ENCODE measurements around the gene PLA2G4D.

The PLA2G4D gene

DNA sequence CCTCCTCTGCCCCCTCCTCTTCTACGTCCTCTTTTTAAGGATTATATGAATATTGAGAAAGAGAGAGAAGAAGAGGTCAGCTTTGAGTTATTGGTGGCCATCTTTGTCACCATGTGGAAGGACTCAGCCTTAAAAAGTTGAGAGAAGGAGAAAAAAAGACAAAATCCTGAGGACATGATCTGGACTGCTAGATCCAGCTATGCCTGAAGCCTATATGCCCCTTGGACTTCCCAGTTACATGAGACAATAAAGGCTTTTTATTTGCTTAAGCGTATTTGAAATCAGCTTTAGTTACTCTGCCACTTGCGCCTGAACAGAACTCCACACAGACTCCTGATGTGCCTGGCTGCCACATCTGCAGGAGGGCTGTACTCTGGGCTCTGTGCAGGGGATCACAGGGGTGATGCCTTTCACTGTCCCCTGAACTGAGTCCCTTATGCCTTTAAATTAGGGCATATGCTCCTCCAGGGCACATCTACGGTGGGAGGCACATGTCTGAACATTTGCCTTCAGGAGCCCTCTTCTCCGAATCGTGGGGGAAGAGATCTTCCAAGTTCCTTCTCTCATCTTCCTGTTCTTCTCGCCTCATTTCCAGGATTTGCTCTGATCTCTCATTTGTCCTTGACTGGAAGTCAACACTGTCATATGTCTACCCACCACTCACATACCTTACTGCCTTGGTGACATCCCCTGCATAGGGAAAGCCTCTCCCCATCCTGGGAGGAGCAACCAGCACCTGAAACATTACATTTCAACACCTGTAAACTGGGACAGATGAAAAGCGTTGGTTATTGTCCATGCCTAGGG, 59.5 kb downstream of the PLA2G4D start:
- DNase-seq (ENCODE audit: low read depth), result no peak
- TF ChIP-seq, protein P1, sequence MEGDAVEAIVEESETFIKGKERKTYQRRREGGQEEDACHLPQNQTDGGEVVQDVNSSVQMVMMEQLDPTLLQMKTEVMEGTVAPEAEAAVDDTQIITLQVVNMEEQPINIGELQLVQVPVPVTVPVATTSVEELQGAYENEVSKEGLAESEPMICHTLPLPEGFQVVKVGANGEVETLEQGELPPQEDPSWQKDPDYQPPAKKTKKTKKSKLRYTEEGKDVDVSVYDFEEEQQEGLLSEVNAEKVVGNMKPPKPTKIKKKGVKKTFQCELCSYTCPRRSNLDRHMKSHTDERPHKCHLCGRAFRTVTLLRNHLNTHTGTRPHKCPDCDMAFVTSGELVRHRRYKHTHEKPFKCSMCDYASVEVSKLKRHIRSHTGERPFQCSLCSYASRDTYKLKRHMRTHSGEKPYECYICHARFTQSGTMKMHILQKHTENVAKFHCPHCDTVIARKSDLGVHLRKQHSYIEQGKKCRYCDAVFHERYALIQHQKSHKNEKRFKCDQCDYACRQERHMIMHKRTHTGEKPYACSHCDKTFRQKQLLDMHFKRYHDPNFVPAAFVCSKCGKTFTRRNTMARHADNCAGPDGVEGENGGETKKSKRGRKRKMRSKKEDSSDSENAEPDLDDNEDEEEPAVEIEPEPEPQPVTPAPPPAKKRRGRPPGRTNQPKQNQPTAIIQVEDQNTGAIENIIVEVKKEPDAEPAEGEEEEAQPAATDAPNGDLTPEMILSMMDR (conservative IDR thresholded peaks at IDR 0.05; ENCODE audit: low read depth, low read length), result no peak
- H3K4me3 ChIP-seq (ENCODE audit: low read length), result no peak overlapping the region

DNA sequence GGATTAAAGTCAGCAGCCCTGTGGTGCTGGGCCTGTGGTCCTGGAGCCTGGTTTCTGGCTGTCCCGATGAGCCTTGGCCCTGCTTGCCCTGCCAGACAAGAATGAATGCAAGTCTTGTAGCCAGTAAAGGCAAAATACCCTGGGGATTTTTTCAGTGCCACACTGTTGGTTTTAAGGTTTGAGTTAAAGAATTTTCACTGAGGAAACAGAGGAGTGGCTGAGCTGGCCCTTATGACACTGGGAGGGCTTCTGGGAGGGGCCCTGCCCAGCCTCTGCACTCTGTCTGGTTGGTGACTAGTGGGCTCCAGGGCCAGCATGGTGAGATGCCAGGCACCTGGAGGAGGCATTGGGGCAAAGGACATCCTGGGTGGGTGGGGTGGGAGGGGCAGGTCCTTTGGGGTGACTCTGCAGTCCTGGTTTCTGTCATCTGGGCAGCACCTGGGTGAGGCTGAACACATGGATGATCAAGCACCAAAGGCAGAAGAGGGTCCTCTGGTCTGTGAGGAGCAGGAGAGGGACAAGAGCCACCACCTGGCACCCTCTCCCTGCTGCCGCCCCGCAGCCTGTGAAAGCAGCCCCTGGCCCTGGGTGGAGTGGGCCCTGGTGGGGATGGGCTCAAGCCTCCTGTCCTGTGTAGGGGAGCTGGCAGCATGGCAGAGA, 61.0 kb downstream of the PLA2G4D start:
- no peak overlapping the region for H3K4me3 ChIP-seq (ENCODE audit: low read length)
- no peak for DNase-seq (ENCODE audit: low read depth)
- TF ChIP-seq, protein P1 (conservative IDR thresholded peaks at IDR 0.05; ENCODE audit: low read depth, low read length), result no peak

GRCh38 chr15:42032376-42033213, 61.8 kb downstream of the PLA2G4D start:
- TF ChIP-seq, protein P1 (conservative IDR thresholded peaks at IDR 0.05; ENCODE audit: low read depth, low read length), result no peak
- no peak overlapping the region for H3K4me3 ChIP-seq (ENCODE audit: low read length)
- no peak for DNase-seq (ENCODE audit: low read depth)

DNA sequence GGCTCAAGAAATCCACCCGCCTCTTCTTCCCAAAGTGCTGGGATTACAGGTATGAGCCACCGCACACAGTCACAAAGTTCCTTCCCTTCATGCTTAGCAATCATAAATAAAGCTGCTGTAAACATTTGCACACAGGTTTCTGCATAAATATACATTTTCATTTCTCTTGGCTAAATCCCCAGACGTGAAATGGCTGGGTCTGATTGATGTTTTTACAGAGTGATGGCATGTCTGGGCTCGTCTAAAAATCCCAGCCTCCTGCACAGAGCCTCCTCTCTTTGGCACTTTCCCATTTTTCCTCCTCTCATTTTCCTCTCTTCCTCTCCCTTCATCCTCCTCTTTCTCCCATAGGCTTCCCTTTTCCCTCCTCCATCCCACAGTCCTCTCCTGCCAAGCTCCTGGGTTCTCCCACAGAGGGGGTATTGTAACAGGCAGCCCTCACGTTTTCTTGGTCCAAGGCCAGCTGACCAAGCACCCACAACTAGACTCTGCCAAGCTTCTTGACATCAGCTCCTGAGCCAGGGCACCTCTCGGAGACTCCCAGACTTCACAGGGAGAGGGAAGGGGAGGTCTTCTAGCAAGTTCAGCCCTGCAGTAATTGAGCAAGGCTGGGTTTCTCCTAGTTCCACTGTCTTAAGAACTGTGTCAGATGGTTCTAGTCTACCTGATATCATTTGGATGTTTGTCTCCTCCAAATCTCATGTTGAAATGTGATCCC, 63.0 kb downstream of the PLA2G4D start:
- no peak for DNase-seq (ENCODE audit: low read depth)
- TF ChIP-seq, protein P1 (conservative IDR thresholded peaks at IDR 0.05; ENCODE audit: low read depth, low read length), result no peak
- no peak overlapping the region for H3K4me3 ChIP-seq (ENCODE audit: low read length)

GRCh38 chr15:42027521-42027920, 66.8 kb downstream of the PLA2G4D start:
- DNase-seq (ENCODE audit: low read depth), result no peak
- TF ChIP-seq, protein P1 (conservative IDR thresholded peaks at IDR 0.05; ENCODE audit: low read depth, low read length), result no peak
- no peak overlapping the region for H3K4me3 ChIP-seq (ENCODE audit: low read length)

DNA sequence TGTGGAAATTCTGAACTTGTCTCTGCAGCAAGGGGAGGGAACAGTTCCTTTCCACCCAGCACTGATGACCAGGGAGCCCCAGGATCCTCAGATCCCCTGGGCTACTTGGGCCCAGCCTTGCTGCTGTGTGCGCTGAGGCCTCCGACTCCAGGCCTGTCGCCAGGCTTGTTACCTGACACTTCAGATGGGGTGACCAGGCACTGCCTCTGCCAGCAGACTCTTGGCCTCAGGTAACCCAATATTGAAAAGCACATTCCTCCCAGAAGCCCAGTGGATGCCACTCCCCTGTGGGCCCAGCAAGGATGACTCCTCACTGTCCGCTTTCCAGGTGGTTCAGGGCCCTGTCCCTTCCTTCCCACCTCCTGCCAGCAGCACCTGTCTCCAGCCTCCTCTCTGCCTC, 70.1 kb downstream of the PLA2G4D start:
- DNase-seq (ENCODE audit: low read depth), result no peak
- TF ChIP-seq, protein P1 (conservative IDR thresholded peaks at IDR 0.05; ENCODE audit: low read depth, low read length), result no peak
- no peak overlapping the region for H3K4me3 ChIP-seq (ENCODE audit: low read length)

All from retinal pigment epithelial cell (primary cell).